ENCODE results near the gene ZNF714.
A peak's percentile ranks its signal among the peaks of the same experiment; 100 is the strongest.
"Not testable (repeated sequence)": the region's sequence is repeated elsewhere in the genome, so short reads cannot be mapped to it uniquely, and the experiment has no call there.

The ZNF714 gene

GRCh38 chr19:21133633-21134032, 51.6 kb downstream of the ZNF714 start:
- no peak for DNase-seq

- DNase-seq: no peak
Observed at GRCh38 chr19:21134934-21135366, 52.9 kb downstream of the ZNF714 start.

DNA sequence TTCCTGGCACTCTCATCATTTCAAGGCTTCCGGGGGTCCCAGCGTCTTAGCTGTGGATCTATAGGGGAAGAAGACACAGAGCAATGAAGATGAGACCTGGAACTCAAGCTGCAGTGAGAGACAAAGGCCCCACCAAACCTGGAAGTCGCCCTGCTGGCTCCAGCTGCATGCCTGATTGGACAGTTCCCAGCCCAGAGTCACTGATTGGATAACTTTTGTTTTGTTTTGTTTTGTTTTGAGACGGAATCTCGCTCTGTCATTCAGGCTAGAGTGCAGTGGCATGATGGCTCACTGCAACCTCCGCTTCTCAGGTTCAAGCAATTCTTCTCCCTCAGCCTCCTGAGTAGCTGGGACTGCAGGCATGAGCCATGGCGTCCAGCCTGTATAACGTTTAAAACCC, 53.4 kb downstream of the ZNF714 start:
- DNase-seq: no peak

DNA sequence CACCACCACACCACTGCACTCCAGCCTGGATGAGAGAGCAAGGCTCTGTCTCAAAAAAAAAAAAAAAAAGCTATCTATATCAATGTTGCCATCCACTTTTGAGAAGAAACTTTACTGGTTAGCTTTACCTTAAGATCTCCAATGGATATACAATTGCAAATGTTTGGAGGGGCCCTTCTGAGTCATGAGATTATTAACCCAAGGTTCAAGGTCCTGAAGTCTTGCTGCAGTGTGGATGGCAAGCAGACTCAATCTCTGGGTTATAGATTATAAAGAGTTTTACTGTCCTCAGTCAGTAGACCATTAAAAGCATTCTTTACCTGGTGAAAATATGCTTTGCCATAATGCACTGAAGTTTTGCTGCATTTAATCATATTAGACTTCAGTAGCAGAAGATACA, 56.1 kb downstream of the ZNF714 start:
- no peak for DNase-seq

DNA sequence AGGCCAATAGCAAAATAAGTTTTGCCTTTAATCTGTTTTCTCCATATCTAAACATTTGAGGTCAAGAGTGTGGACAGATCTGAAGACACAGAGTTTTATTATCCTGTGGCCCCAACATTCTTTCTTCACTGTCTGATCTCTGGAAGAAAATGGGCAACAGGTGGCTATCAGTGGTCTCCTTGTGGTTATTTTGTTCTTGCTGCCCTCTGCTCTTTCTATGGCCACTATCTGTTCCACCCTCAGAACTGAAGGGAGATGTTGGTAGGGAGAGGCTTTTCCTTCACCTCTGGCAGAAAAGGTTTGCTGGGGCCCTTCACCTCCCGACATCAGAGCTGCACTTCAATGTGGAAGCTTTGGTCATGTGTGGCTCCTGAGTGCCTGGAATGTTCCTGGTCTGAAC, 59.0 kb downstream of the ZNF714 start:
- DNase-seq: not testable (repeated sequence)

DNA sequence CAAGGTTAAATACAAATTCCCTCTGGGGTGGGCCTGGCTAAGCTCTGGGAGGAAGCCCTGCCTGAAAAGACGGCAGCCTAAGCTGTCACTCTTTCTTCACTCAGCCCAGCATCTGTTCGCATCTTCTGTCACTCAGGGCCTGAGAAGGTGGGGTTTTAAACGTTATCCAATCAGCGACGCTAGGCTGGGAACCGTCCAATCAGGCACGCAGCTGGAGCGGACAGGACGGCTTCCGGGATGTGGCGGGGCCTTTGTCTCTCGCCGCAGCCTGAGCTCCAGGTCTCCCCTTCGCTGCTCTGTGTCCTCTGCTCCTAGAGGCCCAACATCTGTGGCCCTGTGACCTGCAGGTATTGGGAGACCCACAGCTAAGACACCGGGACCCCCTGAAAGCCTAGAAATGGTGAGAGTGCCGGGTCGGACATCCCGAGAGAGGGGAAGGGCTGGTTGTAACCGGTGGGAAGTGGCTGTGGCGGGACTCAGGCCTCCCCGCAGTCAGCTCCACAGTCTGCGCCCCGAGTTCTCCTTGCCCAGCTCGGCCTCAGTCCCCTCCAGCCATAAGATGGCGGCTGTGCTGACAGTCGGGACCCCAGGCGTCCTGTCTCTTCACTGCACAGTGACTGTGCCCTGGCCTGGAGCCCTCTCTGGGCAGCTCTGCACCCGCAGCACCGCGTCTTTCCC, 59.9 kb downstream of the ZNF714 start, which contains the start of gene ZNF431:
Gene ZNF431 (plus strand): TSS at position 254 of the 678 bp plus-strand sequence. CDS start 144 bp downstream, at position 398.
- DNase-seq: peak; percentile 88

DNA sequence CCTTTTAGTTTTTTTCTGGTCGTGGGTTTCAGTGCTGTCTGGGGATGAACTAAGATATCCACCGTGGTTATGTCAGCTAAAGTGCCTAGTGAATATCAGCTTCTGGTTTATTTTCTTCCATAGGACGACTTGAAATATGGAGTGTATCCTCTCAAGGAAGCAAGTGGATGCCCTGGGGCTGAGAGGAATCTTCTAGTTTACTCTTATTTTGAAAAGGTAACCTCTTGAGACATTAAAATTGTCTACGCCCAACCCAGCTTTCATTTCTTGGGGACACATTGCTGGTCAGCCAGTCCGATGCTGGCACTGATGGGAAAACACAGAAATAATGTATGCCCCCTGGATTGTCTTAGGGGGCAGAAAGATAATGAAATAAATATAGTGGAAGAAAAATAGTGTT, 61.4 kb downstream of the ZNF714 start:
- no peak for DNase-seq

DNA sequence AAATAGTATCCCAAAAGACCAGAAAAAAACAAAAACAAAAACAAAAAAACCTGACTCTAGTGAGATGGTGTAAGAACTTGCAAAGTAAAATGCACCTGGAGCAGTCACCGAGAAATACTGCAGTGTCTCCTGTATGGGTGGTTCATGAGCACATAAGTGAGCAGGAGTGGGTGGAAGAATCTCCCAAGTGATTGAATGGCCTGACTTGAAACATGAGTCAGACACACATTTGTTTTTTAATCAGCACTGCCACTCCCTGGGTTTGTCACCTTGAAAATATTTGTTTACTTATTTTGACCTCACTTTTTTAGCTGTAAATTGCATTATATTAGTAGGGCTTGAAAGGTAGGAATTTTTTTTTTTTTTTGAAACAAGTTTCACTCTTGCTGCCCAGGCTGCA, 61.9 kb downstream of the ZNF714 start:
- no peak for DNase-seq

DNA sequence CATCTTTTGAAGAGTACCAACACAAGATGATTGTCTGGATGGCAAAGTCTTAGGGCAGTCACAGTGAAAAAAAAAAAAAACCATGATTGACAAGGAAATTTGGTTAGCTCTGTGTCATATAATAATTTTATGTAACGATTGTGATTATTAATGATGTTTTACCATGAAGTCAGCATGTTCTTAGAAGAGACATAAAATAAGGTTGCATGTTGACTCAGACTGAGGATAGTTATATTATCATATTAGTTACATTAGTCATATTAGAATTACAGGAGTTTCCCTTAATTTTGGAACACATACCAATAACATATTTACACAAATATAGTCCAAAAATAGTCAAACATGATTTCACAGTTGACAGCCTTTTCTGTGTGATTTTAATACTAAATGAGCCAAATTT, 65.5 kb downstream of the ZNF714 start:
- DNase-seq: no peak

- DNase-seq: no peak
Observed at GRCh38 chr19:21148681-21149080, 66.7 kb downstream of the ZNF714 start.

DNA sequence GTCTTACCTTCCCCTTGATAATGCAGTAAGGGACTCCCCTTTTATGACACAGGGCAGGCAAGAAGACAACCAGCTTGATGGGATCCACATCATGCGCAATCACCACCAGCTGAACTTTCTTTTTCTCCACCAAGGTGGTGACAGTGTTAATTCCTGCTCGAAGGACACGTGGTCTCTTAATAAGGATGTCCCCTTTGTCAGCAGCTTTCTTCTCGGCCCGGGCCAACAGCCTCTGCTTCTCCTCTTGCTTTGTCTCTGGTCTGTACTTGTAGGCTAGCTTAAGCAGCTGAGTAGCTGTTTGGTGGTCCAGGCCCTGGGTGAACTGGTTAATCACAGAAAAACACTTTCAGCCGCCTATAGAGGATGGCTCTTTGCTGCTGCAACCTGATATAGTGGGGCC, 67.9 kb downstream of the ZNF714 start:
- no peak for DNase-seq

DNA sequence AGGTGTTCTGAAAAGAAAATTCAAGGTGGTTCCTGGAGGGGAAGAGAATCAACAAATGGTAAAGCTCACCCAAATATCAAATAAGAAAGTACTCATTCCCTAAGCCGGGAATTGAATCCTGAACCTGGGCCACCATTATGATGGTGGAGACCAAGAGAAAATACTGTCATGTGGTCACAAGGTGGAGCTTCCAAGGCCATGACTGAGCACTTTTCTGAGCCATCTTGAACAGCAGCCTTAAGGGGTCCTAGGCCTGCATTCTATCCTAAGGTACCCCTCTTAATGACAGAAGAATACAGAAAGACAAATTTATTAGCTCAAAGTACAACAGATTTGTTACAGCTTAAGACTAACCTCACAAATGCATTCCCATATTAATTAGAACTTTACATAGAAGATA, 69.5 kb downstream of the ZNF714 start:
- no peak for DNase-seq

DNA sequence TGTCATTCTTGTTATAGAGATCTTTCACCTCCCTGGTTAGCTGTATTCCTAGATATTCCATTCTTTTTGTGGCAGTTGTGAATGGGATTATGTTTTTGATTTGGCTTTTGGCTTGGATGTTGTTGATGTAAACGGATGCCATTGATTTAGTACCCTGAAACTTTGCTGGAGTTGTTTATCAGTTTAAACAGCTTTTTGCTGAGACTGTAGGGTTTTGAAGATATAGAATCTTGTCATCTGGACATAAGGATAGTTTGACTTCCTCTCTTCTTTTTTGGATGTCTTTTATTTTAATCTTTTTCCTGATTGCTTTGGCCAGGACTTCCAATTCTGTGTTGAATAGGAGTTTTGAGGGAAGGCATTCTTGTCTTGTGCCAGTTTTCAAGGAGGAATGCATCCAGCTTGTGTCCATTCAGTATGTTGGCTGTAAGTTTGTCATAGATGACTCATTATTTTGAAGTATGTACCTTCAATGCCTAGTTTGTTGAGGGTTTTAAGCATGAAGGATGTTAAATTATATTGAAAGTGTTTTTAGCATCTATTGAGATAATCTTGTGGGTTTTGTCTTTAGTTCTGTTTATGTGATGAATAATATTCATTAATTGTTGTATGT, 76.6 kb downstream of the ZNF714 start:
- no peak for DNase-seq

DNA sequence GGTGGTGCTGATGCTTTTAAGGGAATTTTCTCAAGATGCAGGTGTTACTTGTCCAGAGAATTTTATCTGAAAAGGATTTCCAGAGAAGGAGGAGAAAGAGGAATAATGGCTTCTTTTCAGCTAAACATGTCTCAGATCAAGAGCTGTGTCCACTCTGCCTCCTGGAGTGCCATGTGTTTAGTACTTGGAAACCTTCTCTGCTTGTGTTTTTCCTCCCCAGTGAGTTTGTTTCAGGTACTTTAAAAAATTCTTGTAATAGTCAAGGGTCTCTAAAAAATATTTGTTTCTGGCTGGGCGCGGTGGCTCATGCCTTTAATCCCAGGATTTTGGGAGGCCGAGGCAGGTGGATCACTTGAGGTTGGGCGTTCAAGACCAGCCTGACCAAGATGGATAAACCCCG, 82.5 kb downstream of the ZNF714 start:
- DNase-seq: no peak

GRCh38 chr19:21166436-21166835, 84.4 kb downstream of the ZNF714 start:
- DNase-seq: no peak

Measured in central memory CD4-positive, alpha-beta T cell (primary cell).